OCI-LY3 (cell line): Measurements from ENCODE around the gene SLC19A1.

Source experiments
- CTCF ChIP-seq: fragments of 200-600, 300-600 bp; sonication (generic); IDR thresholded peaks from 2 replicates; pipeline ENCODE4 v1.5.1; 2014; ENCODE audit warnings: antibody characterized with exemption, low read length, low read depth
- EZH2phosphoT487 ChIP-seq: fragments of 200-600 bp; shearing (Covaris generic); IDR thresholded peaks from 2 replicates; pipeline ENCODE4 v1.6.1; 2018; ENCODE audit warnings: antibody characterized with exemption, mixed run types, low read depth

GRCh38 chr21:45518742-45519141 lies 23.5 kb downstream of the SLC19A1 start:
- TF ChIP-seq CTCF (no peak), EZH2phosphoT487 (no peak)
